GM12891 (cell line): ENCODE data around the gene P2RX5.

Experiments
- POLR2A ChIP-seq: IDR thresholded peaks from 2 replicates; pipeline ENCODE4 v1.6.1; 2011; ENCODE audit warnings: low read depth, low read length, control low read depth
- TAF1 ChIP-seq: IDR thresholded peaks from 2 replicates; pipeline ENCODE4 v1.6.1; 2011; ENCODE audit warnings: low read depth, low read length, control low read depth

GRCh38 chr17:3698139-3698538 is 2.2 kb upstream of the P2RX5 start:
- TF ChIP-seq POLR2A, result no peak
- no peak for TF ChIP-seq TAF1
